Measurements from ENCODE around the gene SPX.

SPX gene, protein sequence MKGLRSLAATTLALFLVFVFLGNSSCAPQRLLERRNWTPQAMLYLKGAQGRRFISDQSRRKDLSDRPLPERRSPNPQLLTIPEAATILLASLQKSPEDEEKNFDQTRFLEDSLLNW

DNA sequence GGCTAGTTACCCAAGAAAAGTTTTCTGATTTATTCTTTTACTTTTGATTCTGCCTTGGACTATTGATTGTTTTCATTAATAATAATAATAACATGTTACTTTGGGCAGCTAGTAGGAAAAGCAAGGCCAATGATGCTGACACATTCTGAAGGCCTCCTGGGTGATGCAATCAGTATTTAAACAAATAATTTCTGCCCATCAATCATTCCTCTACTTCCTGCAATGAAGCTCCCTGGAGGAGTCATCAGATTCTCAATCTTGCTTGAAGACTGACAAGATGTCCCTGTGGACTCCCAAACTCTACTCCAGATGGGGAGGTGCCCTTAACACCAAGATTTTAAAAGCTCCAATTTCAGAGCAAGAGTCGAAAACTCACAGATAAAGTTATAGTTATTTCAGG lies at the start of gene SPX:
SPX (plus strand) TSS at position 244 of the 400 bp plus-strand sequence. CDS start 177 bp downstream, outside the sequence.
- no peak for DNase-seq

DNA sequence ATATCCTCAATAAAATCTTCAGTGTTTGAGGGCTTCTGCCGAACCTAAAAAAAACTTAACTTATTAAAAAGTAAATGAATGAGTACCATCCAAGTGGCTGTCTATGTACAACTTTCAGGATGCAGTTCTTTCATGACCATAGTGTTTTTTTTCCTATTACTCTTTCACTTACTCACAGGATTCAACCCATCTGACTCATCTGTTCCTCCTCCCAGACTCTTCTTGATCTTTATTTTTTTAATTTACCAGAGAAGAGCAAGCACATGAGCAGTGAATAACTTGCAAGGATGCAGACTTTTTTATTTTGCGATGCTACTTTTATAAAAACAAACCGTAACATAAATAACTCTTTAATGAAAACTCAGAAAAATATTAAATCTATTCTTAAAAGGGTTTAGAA lies 49.1 kb upstream of the SPX start:
- no peak for DNase-seq

GRCh38 chr12:21478756-21479455 lies 47.2 kb upstream of the SPX start:
- no peak for DNase-seq

- no peak for DNase-seq
Observed at GRCh38 chr12:21483531-21483930, 42.6 kb upstream of the SPX start.

DNA sequence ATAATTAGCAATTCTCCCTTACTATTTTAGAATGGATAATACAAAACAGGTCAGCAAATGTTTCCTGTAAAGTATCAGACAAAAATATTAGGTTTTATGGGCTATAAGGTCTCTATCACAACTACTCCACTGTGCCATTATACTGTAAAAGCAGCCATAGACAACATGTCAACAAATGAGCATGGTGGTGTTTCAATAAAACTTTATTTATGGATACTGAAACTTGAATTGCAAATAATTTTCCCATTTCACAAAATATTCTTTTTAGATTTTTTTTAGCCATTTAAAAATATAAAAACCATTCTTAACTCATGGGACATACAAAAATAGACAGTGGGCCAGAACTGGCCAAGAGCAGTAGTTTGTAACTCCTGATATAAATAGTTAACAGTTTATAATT lies 40.1 kb upstream of the SPX start:
- no peak for DNase-seq

DNA sequence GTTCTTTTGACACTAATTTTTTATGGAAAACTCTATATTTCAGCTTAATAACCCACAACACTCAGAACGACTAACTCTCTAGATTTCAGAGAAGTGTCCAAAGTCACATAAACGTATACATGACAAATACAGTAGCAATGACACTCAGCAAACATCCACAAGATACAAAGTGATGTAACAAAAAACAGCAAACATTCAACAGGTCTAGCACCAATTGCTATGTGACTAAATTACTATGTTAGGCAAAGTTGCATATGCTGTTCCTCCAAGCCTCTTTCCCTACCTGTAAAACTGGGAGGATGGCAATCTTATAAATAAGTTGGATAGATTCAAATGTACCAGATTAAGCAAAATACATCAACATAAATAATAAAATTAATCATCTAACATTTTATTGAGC lies 26.3 kb upstream of the SPX start:
- no peak for DNase-seq

DNA sequence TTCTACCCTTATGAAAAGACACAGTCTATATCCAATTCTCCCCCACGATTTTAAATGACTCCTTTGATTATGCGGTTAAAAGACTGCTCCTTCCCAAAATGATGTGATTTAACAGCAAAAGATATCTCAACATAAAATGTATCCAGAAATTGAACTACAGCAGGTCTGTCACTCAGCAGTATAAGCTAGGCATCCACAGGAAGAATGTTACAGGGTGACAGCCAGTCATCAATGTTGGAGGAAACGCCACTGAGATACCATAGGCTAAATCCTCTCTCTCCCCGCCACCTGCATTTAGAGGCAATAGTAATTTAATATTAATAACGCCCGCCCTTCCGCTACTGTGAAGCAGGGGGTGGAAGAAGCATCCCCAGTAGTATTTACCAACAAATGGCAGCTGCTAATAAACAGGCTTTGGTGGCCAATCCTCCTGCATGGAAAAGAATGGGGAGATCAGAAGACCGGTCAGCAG lies 25.3 kb upstream of the SPX start:
- DNase-seq = no peak

DNA sequence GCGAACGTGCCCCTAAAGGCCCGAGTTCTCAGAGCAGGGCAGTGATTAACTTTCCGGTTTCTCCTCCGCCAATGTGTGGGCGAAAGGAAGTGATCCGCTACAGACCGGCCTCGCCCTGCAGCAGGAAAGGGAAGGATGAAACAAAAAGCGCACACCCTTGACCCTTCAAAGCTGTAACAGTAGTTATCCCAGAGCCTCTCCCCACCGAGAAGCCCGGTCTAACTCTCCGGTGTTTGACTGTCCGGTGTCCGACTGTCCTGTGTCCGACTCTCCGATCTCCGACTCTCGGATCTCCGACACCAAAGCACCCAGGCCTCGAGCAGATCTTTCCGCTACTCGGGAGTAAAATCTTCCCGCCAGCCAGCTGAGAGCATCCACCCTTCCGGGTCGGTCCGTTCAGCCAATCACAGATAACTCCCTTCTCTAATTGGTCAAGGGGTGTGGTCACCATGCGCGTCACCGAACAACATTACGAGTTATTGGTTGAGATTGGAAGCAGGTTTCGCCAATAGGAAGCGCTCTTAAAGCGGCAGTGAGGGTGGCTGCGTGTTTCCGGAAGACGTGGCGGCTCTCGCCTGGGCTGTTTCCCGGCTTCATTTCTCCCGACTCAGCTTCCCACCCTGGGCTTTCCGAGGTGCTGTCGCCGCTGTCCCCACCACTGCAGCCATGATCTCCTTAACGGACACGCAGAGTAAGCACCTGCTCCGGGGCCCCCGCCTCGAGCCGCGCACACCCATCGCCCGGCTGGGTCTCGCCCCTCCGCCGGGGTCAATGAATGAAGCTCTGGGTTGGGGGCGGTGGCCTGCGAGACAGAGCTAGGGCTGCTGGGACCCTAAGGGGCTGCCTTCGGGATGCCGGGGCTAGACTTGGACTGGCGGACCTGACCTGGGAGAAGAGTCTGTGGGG lies 24.6 kb upstream of the SPX start, which contains the start of the genes GOLT1B and RECQL:
GOLT1B (plus strand) TSS at position 532 of the 906 bp plus-strand sequence; CDS start at position 667, 135 bp downstream.
RECQL (minus strand) TSS at position 378 of the 906 bp plus-strand sequence. CDS start 2,065 bp downstream, outside the sequence.
- DNase-seq = peak; percentile 99

DNA sequence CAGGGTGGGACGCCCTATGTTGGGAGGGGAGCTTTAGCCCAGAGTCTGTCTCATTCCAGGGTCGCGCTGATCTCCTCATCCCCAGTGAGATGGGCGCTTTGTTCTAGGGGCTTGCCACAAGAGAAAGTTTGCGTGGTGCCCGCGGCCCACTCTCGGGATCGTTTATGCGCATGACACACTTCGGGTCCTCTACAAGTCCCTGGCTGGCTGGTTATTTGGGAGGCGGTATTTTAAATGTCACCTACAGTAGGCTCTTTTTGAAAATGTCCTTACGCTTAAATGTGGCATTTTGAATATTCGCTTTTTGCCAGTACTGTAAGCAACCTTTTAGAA lies 24.0 kb upstream of the SPX start:
- peak; percentile 63 for DNase-seq

DNA sequence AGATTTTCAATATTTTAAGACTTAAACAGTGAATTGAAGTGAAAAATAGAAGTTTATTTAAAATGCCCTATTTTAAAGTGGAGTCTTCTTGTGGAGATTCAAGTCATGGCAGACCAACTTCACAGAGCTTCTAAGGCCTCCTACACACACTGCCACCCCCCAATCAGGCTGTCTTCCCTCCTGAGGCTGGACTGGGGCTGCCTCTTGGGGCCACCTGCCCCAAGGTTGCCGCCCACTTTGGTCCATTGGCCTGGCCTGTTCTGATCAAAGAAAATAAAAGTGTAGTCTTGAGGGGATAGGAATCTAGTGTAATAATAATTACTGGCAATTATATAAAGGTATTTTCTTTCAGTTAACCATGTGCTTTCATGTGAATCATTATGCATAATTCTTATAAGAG lies 23.2 kb upstream of the SPX start:
- DNase-seq = peak; percentile 16

- DNase-seq = no peak
Observed at GRCh38 chr12:21505888-21506287, 20.2 kb upstream of the SPX start.

- no peak for DNase-seq
Observed at GRCh38 chr12:21507849-21508248, 18.2 kb upstream of the SPX start.

DNA sequence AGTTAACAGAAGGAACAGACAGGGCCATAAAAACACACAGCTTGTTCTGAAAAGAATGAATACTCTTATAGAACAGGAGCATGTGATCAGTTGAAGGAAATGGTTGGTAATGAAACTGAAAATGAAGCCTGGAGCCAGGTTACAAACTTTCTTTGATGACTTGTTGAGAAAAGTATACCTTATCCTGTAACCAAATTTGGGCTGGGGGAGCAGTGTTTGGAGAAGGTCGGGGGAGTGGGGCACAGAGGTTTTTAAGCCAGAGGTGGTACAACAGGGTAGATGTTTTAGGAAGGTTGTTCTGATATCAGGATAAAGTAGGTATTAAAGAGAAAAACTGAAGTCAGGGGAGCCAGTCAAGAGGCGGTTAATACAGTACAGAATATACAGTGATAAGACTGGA lies 16.3 kb upstream of the SPX start:
- DNase-seq = no peak

GRCh38 chr12:21516281-21516680 lies 9.8 kb upstream of the SPX start:
- no peak for DNase-seq

DNA sequence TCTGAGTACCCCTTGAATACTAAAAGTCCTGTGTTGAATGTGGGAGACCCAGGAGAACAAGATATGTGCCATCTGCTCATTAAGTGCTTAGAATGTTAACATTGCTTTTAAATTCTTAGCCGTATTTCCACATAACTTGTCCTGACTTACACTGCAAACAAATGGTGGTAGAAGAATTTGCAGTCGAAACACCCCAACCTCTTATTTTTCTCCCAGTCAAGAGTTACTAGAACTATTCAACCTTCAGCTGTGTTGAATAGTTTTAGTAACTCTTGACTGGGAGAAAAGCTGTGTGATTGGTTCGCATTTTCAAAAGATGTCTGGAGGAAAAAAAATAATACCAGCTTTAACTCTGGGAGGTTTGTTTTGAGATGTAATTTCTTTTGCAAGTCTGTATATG lies 7.6 kb upstream of the SPX start:
- no peak for DNase-seq

DNA sequence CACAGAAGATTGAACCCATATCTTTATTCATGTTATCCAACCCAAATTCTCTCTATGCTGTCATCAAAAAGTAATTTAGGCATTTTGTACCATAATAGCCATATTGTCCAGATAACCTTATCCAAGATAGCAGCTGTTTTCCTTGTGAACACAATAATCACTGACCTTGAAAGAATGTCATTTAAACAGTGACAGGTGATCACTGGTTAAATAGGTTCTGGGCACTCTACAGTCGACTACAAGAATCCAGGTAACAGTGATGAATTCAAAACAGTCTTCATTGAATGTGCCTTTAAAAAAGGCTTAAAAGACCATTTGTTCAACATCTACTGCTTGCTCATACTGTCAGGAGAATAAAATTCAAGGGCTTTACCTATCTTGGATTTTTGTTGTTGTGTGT lies 4.6 kb upstream of the SPX start:
- no peak for DNase-seq

DNA sequence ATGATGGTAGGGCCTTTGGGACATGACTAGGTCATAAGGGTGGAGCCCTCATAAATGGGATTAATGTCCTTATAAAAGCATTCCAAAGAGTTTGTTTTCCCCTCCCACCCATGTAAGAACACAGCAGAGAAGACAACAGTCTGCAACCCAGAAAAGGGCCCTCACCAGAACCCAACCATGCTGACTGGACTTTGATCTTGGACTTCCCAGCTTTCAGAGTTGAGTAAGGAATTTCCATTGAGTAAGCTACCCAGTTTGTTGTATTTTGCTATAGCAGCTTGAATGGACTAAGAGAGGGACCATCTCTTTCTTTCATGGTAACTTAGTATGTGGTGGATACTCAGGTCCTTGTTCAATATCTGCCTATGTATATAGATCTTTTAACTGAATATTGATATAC lies 2.9 kb upstream of the SPX start:
- no peak for DNase-seq

DNA sequence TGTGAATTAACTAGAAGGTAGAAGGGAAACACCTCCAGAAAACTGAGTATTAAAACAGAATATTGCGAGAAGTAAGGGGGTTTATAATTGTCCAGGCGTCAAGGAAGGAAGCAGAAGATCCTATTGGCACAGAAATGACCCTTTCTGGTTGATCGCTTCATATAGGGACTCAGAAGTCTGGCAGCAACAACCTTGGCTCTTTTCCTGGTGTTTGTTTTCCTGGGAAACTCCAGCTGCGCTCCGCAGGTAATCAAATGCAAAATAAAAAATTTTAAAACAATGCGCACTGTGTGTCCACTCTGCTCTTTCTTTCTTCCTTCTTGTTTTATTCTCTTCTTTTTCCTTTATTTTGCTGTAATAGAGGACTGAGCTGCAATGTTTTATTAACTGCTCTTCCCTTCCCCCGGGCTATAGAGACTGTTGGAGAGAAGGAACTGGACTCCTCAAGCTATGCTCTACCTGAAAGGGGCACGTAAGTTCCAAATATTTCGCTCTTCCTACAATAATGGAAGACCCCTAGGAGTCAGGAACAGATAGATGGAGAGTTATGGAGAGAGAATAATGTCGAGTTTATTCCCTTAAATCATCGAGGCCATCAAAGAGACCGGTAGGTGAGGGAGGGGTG lies 737 bp downstream of the SPX start:
- no peak for DNase-seq

GRCh38 chr12:21527451-21528180 lies 1.5 kb downstream of the SPX start:
- DNase-seq = peak; percentile 73

DNA sequence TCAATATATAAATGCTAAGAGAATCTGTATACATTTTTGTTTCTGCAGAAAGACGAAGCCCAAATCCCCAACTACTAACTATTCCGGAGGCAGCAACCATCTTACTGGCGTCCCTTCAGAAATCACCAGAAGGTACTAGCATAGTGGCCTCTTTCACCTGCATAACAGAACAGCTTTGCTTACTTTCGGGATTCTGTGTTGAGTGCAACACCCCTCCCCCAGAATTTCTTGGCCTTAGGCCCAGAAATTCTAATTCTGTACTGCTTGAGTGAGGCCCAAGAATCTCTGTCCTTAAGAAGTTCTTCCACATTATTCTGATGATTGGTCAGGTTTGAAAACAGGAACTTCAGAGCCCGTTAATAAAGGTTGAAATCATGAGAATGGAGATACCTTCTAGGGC lies 2.9 kb downstream of the SPX start:
- no peak for DNase-seq

DNA sequence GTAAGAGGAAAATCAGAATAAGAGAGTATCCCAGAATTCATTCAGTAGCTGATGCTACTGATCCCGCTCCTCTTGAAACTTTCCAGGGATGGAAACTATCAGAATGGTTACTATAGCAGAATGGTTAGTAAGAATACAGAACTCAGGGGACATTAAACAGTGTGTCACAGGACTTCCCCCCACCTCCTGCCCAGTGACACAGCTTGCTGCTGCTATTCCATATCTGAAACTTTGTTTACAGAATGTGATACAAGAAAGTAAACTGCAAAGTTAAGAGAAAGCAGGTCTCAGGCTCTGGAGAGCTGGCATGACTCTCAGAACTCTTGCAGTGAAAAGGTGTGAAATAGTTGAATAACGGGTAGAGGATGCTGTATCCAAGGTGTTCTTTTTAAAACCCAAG lies 3.4 kb downstream of the SPX start:
- DNase-seq = no peak

GRCh38 chr12:21538061-21538653 lies 12.1 kb downstream of the SPX start:
- no peak for DNase-seq
